ENCODE results near the gene KLK11. TPM values are rescaled to one million over a fixed set of nuclear protein-coding genes. Genes with fewer than 3 reads are reported as not detected.

KLK11 gene, protein sequence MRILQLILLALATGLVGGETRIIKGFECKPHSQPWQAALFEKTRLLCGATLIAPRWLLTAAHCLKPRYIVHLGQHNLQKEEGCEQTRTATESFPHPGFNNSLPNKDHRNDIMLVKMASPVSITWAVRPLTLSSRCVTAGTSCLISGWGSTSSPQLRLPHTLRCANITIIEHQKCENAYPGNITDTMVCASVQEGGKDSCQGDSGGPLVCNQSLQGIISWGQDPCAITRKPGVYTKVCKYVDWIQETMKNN
- total RNA-seq, result not detected

DNA sequence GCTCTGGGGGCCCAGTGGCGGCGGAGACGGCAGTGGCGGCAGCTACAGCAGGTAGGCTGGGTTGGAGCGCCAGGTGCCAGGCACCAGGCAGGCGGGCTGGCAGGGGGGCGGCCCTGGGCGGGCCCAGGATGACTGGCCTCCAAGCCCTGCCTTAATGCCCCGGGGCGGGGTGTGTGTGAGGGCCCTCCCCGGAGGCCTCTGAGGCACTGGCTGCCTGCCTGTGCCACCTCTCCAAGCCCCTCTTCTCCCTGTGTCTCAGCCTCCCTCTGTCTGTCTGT is at the start of gene KLK11:
Gene KLK11, minus strand, starts transcription at position 63 of the 278 bp plus-strand sequence. CDS start 985 bp downstream, outside the sequence.
- Histone ChIP-seq H3K9ac (ENCODE audit: low read depth in 1 of 3, low read length in 3 of 3) (no peak within 1 kb of the TSS), H3K27me3 (ENCODE audit: control insufficient read depth in 3 of 3, insufficient read depth in 3 of 3, low read length in 3 of 3) (peaks cover 10 to 41% (median 19%) of the 10 kb centered on the region in 3 donors), H3K4me1 (ENCODE audit: control insufficient read depth in 3 of 3, insufficient read depth in 3 of 3, low read length in 3 of 3) (no peaks in the 10 kb centered on the region), H3K4me3 (ENCODE audit: low read length in 3 of 3) (no peak within 1 kb of the TSS), H3K27ac (ENCODE audit: low read depth, low read length) (no peak within 1 kb of the TSS), H3K36me3 (ENCODE audit: control insufficient read depth in 3 of 3, insufficient read depth in 3 of 3, low read length in 3 of 3) (no peaks in the 10 kb centered on the region), H3K9me3 (ENCODE audit: control insufficient read depth in 3 of 3, low read length in 3 of 3) (peaks cover 0 to 3% (median 0%) of the 10 kb centered on the region in 3 donors)

DNA sequence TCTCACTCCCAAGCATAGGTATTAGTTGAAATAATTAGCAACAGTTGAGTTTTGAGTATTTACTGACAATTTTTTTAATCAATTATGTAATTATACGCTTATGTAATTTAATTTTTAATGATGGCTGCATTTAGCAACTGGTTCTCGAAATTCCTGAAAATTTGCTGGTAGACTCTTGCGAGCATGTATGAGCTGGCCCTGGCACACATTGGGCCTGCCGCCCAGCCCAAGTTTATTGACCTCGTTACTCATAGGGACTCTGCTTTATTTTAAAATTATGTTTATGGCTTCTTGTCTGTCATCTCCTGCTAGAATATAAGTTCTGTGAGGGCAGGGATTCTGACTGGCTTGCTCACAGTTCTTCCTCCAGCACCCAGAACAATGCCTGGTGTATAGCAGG is 49.6 kb upstream of the KLK11 start:
- H3K9me3 ChIP-seq (ENCODE audit: control insufficient read depth in 3 of 3, low read length in 3 of 3), result peaks cover 0 to 3% (median 2%) of the 10 kb centered on the region in 3 donors
- no peak overlapping the region for H3K9ac ChIP-seq (ENCODE audit: low read depth in 1 of 3, low read length in 3 of 3)
- no peak overlapping the region for H3K4me3 ChIP-seq (ENCODE audit: low read length in 3 of 3)
- H3K36me3 ChIP-seq (ENCODE audit: control insufficient read depth in 3 of 3, insufficient read depth in 3 of 3, low read length in 3 of 3), result no peaks in the 10 kb centered on the region
- no peaks in the 10 kb centered on the region for H3K4me1 ChIP-seq (ENCODE audit: control insufficient read depth in 3 of 3, insufficient read depth in 3 of 3, low read length in 3 of 3)
- no peak overlapping the region for H3K27ac ChIP-seq (ENCODE audit: low read depth, low read length)
- H3K27me3 ChIP-seq (ENCODE audit: control insufficient read depth in 3 of 3, insufficient read depth in 3 of 3, low read length in 3 of 3), result peaks cover 0 to 8% (median 5%) of the 10 kb centered on the region in 3 donors

DNA sequence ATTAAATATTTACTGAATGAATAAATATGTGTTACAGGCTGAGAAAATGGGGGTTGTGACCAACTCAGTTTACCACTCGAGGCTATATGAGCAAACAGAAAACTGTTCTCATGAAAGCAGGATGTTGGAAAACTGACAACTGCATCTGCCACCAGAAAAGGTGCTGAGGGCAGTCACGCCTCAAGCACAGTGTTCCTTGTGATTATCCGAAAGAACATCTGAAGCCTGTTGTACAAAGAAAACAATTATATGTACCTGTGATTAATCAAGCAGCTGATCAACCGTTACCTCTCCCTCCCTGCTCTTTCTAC is 44.6 kb upstream of the KLK11 start:
- Histone ChIP-seq H3K4me1 (ENCODE audit: control insufficient read depth in 3 of 3, insufficient read depth in 3 of 3, low read length in 3 of 3) (peaks cover 0 to 2% (median 0%) of the 10 kb centered on the region in 3 donors), H3K9ac (ENCODE audit: low read depth in 1 of 3, low read length in 3 of 3) (no peak overlapping the region), H3K4me3 (ENCODE audit: low read length in 3 of 3) (no peak overlapping the region), H3K27ac (ENCODE audit: low read depth, low read length) (no peak overlapping the region), H3K9me3 (ENCODE audit: control insufficient read depth in 3 of 3, low read length in 3 of 3) (peaks cover 0 to 3% (median 2%) of the 10 kb centered on the region in 3 donors), H3K27me3 (ENCODE audit: control insufficient read depth in 3 of 3, insufficient read depth in 3 of 3, low read length in 3 of 3) (peaks cover 0 to 5% (median under 1%) of the 10 kb centered on the region in 3 donors), H3K36me3 (ENCODE audit: control insufficient read depth in 3 of 3, insufficient read depth in 3 of 3, low read length in 3 of 3) (no peaks in the 10 kb centered on the region)

DNA sequence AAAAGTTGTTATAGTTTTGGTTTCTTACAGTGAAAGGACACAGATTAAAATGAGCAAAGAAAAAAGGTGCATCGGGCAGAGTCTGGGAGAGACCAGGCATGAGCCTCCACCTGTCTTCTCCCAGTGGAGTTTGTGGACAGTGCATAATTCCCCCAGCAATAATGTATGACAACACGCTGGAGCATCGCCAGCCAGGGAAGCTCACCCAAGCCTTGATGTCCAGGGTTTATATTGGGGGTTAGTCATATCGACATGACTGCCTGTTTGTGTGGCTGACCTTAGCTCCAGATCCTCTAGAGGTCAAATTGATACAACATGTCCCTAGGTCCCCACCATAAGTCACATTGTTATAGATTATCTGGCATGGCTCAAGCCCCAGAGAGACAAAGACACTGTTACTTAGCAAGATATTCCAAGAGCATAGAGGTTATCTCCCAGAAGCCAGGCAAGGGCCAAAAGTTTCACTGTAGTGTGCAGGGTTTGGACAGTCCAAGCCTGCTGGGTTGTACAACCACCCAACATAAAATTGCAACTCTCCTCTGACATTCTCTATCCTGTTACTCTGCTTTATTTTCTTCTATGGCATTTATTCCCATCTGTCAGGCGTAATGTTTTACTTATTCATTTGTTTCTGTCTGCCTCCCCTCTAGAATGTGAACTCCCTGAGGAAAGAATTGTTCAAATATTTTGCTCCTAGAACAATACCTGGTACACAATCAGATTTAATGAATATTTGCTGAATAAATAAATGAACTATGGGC is 44.1 kb upstream of the KLK11 start:
- Histone ChIP-seq H3K4me1 (ENCODE audit: control insufficient read depth in 3 of 3, insufficient read depth in 3 of 3, low read length in 3 of 3) (peaks cover 0 to 2% (median 0%) of the 10 kb centered on the region in 3 donors), H3K36me3 (ENCODE audit: control insufficient read depth in 3 of 3, insufficient read depth in 3 of 3, low read length in 3 of 3) (no peaks in the 10 kb centered on the region), H3K9ac (ENCODE audit: low read depth in 1 of 3, low read length in 3 of 3) (no peak overlapping the region), H3K9me3 (ENCODE audit: control insufficient read depth in 3 of 3, low read length in 3 of 3) (peaks cover 0 to 3% (median 2%) of the 10 kb centered on the region in 3 donors), H3K27me3 (ENCODE audit: control insufficient read depth in 3 of 3, insufficient read depth in 3 of 3, low read length in 3 of 3) (peaks cover 0 to 6% (median 5%) of the 10 kb centered on the region in 3 donors), H3K4me3 (ENCODE audit: low read length in 3 of 3) (no peak overlapping the region), H3K27ac (ENCODE audit: low read depth, low read length) (no peak overlapping the region)

DNA sequence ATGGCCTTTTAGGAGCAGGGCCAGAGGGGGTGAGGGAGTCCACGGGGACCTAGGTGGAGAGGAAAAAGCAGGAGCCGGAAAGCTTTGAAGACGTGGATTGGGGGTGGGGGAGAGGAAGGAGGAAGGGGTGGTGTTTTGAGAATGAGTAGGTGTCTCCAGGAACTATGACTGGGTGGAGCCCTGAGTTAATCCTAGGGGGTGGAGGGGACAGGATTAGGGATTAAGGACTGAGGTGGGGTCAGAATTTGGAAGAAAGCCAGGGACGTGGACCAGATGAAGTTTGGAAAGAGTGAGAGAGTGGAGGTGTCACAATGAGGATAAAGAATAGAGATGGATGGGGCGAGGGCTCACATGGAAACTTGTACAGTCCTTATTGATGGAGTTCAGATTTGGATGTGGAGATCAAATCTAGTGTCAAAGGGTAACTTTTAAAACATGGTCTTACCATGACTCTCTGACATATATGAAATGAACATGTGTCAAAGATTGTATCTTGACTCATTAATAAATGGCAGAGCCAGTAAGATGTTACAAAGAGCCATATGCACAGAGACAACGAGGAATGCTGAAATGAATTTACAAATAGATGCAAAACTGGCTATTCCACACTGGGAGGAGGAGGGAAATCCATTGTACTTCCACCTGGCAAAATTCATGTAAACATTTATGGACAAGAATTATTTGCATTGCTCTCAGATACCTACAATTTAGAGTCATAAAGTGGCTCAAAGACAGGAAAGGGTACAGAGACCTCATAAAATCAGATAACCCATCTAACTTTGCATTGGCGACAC is 40.2 kb upstream of the KLK11 start:
- no peak overlapping the region for H3K27ac ChIP-seq (ENCODE audit: low read depth, low read length)
- peaks cover 0 to 2% (median 0%) of the 10 kb centered on the region in 3 donors for H3K9me3 ChIP-seq (ENCODE audit: control insufficient read depth in 3 of 3, low read length in 3 of 3)
- peaks cover 14 to 25% (median 16%) of the 10 kb centered on the region in 3 donors for H3K27me3 ChIP-seq (ENCODE audit: control insufficient read depth in 3 of 3, insufficient read depth in 3 of 3, low read length in 3 of 3)
- no peaks in the 10 kb centered on the region for H3K36me3 ChIP-seq (ENCODE audit: control insufficient read depth in 3 of 3, insufficient read depth in 3 of 3, low read length in 3 of 3)
- peaks cover 0 to 3% (median 2%) of the 10 kb centered on the region in 3 donors for H3K4me1 ChIP-seq (ENCODE audit: control insufficient read depth in 3 of 3, insufficient read depth in 3 of 3, low read length in 3 of 3)
- no peak overlapping the region for H3K9ac ChIP-seq (ENCODE audit: low read depth in 1 of 3, low read length in 3 of 3)
- no peak overlapping the region for H3K4me3 ChIP-seq (ENCODE audit: low read length in 3 of 3)

DNA sequence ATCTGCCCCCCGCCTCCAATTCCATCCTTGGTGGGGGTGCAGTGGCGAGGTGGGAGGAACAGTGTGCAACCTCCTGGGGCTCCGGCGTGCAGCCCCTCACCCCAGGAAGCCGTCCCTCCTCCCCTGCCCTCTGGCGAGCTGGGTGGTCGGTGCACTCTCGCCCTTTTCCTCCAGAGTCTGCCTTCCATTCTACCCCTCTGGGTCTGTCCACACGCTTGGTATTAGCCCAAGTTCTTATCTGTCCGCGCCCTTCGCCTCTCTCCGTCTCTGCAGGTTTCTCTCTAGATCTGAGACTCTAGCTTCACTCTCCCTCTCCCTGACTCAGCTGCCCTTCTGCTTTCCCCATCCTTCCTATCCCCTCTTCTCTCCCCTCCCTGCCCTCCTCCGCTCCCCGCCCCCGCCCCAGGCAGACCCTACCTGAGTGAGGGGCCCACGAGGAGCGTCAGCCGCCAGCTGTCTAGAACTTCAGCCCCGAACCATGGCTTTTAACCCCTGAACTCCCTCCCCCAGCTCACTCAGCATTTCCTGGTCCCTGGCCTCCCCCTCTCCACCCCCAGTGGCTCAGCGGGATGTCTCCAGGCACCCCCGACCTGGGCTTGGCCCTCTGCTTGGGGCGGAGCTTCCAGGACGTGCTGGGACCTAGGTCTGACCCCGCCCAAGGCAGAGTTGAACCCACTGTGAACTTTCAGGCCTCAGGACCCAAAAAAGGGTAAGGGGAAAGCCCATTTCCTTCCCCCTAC is 39.0 kb upstream of the KLK11 start:
- peaks cover 0 to 3% (median 2%) of the 10 kb centered on the region in 3 donors for H3K4me1 ChIP-seq (ENCODE audit: control insufficient read depth in 3 of 3, insufficient read depth in 3 of 3, low read length in 3 of 3)
- H3K27ac ChIP-seq (ENCODE audit: low read depth, low read length), result no peak overlapping the region
- H3K36me3 ChIP-seq (ENCODE audit: control insufficient read depth in 3 of 3, insufficient read depth in 3 of 3, low read length in 3 of 3), result no peaks in the 10 kb centered on the region
- peaks cover 0 to 2% (median 0%) of the 10 kb centered on the region in 3 donors for H3K9me3 ChIP-seq (ENCODE audit: control insufficient read depth in 3 of 3, low read length in 3 of 3)
- H3K27me3 ChIP-seq (ENCODE audit: control insufficient read depth in 3 of 3, insufficient read depth in 3 of 3, low read length in 3 of 3), result peaks cover 14 to 28% (median 16%) of the 10 kb centered on the region in 3 donors
- H3K9ac ChIP-seq (ENCODE audit: low read depth in 1 of 3, low read length in 3 of 3), result no peak overlapping the region
- H3K4me3 ChIP-seq (ENCODE audit: low read length in 3 of 3), result no peak overlapping the region

DNA sequence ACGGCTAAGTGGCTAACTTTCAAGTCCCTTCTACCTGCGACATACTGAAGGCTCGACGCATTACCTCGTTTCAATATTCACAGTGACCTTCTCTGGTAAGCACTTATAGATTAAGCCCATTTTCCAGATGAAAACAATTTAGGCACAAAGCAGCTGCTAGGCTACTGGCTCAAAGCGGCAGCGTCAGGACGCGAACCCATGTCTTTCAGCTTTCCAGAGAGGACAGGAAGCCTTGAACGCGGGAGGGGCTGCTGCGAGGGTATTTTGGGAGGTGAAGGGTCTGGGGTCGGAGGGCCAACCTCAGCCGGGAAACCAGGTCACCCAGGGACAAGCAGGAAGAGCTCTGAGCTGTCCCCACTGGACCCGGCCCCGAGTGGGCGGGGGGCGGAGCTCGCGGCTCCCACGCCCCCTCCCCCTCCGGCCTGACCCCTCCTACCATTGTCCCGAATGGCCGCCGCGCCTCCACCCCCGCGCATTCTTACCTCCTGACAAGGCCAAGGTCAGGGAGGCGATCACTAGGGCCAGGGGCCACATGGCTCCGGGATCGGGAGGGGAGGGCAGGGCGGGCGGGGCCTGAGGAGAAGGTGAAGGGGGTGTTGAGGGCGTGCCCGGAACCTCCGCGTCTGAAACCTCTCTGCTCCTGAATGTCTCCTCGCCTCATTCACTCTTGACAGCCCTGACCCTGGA is 38.3 kb upstream of the KLK11 start, which contains the start of gene KLK13:
Gene KLK13, minus strand, starts transcription at position 559 of the 687 bp plus-strand sequence. Its CDS starts 25 bp downstream, at position 534.
- Histone ChIP-seq H3K4me3 (ENCODE audit: low read length in 3 of 3) (no peak within 1 kb of the TSS), H3K27me3 (ENCODE audit: control insufficient read depth in 3 of 3, insufficient read depth in 3 of 3, low read length in 3 of 3) (peaks cover 14 to 29% (median 16%) of the 10 kb centered on the region in 3 donors), H3K9me3 (ENCODE audit: control insufficient read depth in 3 of 3, low read length in 3 of 3) (peaks cover 0 to 2% (median 0%) of the 10 kb centered on the region in 3 donors), H3K36me3 (ENCODE audit: control insufficient read depth in 3 of 3, insufficient read depth in 3 of 3, low read length in 3 of 3) (no peaks in the 10 kb centered on the region), H3K9ac (ENCODE audit: low read depth in 1 of 3, low read length in 3 of 3) (no peak within 1 kb of the TSS), H3K27ac (ENCODE audit: low read depth, low read length) (no peak within 1 kb of the TSS), H3K4me1 (ENCODE audit: control insufficient read depth in 3 of 3, insufficient read depth in 3 of 3, low read length in 3 of 3) (peaks cover 0 to 3% (median 2%) of the 10 kb centered on the region in 3 donors)

DNA sequence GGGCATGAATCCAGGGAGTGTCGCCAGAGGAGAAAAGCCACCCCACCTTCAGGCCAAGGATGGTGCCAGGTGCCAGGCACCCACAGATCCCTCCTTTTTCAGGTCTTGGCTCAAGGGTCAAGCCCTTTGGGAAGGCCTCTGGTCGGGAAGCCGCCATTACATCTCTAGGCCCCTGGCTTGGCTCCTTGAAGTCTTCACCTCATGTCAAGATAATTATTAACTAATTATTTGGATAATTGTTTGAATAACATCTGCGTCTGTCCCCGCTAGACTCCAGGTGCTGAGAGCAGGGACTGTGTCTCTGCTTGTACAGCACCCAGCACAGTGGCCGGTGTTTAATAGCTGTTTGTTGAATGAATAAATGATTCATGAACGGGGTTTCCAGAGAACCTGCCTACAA is 37.2 kb upstream of the KLK11 start:
- peaks cover 14 to 31% (median 16%) of the 10 kb centered on the region in 3 donors for H3K27me3 ChIP-seq (ENCODE audit: control insufficient read depth in 3 of 3, insufficient read depth in 3 of 3, low read length in 3 of 3)
- H3K27ac ChIP-seq (ENCODE audit: low read depth, low read length), result no peak overlapping the region
- H3K9me3 ChIP-seq (ENCODE audit: control insufficient read depth in 3 of 3, low read length in 3 of 3), result peaks cover 0 to 2% (median 0%) of the 10 kb centered on the region in 3 donors
- no peak overlapping the region for H3K4me3 ChIP-seq (ENCODE audit: low read length in 3 of 3)
- no peaks in the 10 kb centered on the region for H3K36me3 ChIP-seq (ENCODE audit: control insufficient read depth in 3 of 3, insufficient read depth in 3 of 3, low read length in 3 of 3)
- no peak overlapping the region for H3K9ac ChIP-seq (ENCODE audit: low read depth in 1 of 3, low read length in 3 of 3)
- H3K4me1 ChIP-seq (ENCODE audit: control insufficient read depth in 3 of 3, insufficient read depth in 3 of 3, low read length in 3 of 3), result peaks cover 0 to 3% (median 2%) of the 10 kb centered on the region in 3 donors

DNA sequence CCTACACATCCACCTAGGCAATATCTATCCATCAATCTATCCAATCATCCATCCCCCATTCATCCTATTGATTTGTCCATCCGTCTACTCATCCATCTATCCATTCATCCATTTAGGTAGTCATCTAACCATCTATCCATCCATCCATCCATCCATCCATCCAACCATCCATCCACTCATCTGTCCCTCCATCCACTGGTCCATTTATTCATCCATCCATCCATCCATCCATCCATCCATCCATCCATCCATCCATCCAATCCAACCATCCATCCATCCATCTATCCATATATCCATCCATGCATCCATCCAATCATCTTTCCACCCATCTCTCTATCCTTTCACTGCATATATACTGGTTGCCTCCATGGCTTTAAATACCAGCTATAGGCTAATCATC is 34.6 kb upstream of the KLK11 start:
- no peaks in the 10 kb centered on the region for H3K36me3 ChIP-seq (ENCODE audit: control insufficient read depth in 3 of 3, insufficient read depth in 3 of 3, low read length in 3 of 3)
- no peak overlapping the region for H3K27ac ChIP-seq (ENCODE audit: low read depth, low read length)
- no peak overlapping the region for H3K9ac ChIP-seq (ENCODE audit: low read depth in 1 of 3, low read length in 3 of 3)
- peaks cover 0 to 2% (median 0%) of the 10 kb centered on the region in 3 donors for H3K9me3 ChIP-seq (ENCODE audit: control insufficient read depth in 3 of 3, low read length in 3 of 3)
- no peak overlapping the region for H3K4me3 ChIP-seq (ENCODE audit: low read length in 3 of 3)
- H3K4me1 ChIP-seq (ENCODE audit: control insufficient read depth in 3 of 3, insufficient read depth in 3 of 3, low read length in 3 of 3), result peaks cover 0 to 3% (median 0%) of the 10 kb centered on the region in 3 donors
- H3K27me3 ChIP-seq (ENCODE audit: control insufficient read depth in 3 of 3, insufficient read depth in 3 of 3, low read length in 3 of 3), result peaks cover 12 to 30% (median 14%) of the 10 kb centered on the region in 3 donors
